HG02759 (cell line): ENCODE measurements around the gene RIPK3.
"Not testable (repeated sequence)": the region's sequence is repeated elsewhere in the genome, so short reads cannot be mapped to it uniquely, and the experiment has no call there.

Experiments
- ATAC-seq: cut with Tn5 transposase; IDR thresholded peaks from one replicate; pipeline ENCODE4 v1.9.1; 2021; ENCODE audit warnings: mild to moderate bottlenecking, moderate library complexity; ENCODE audit not compliant: unreplicated experiment

Gene RIPK3

GRCh38 chr14:24369907-24370687, 30.3 kb upstream of the RIPK3 start:
- ATAC-seq, result no peak

DNA sequence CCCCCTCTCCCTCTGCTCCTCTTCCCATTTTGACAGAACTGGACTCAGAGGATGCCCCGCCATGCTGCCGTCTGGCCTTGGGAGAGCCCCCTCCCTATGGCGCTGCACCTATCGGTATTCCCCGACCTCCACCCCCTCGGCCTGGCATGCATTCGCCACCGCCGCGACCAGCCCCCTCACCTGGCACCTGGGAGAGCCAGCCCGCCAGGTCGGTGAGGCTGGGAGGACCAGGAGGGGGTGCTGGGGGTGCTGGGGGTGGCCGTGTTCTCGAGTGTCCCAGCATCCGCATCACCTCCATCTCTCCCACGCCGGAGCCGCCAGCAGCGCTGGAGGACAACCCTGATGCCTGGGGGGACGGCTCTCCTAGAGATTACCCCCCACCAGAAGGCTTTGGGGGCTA, 29.7 kb upstream of the RIPK3 start:
- no peak for ATAC-seq

GRCh38 chr14:24368562-24369252, 28.9 kb upstream of the RIPK3 start:
- no peak for ATAC-seq

DNA sequence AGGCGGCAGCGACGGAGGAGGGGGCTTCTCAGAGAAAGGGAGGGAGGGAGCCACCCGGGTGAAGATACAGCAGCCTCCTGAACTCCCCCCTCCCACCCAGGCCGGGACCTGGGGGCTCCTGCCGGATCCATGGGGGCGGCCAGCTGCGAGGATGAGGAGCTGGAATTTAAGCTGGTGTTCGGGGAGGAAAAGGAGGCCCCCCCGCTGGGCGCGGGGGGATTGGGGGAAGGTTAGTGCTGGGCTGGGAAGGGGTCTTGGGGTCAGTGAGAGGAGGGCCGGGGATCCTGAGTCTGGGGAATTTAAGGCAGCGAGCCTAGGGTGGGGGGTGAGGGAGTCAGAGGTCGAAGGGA, 28.4 kb upstream of the RIPK3 start:
- ATAC-seq, result no peak

- ATAC-seq, result peak; percentile 32
These were observed 27.9 kb upstream of the RIPK3 start, which contains the start of gene NFATC4 for GRCh38 chr14:24367514-24368211. Gene NFATC4 (plus strand): TSS chr14:24368184. CDS start chr14:24368341, 157 bp downstream.

- ATAC-seq, result peak; percentile 67
These were observed 27.1 kb upstream of the RIPK3 start for GRCh38 chr14:24366721-24367513.

GRCh38 chr14:24366413-24366720, 26.6 kb upstream of the RIPK3 start:
- ATAC-seq, result no peak

GRCh38 chr14:24365600-24366412, 26.0 kb upstream of the RIPK3 start:
- peak; percentile 36 for ATAC-seq

- no peak for ATAC-seq
These were observed 25.1 kb upstream of the RIPK3 start for GRCh38 chr14:24364841-24365240.

DNA sequence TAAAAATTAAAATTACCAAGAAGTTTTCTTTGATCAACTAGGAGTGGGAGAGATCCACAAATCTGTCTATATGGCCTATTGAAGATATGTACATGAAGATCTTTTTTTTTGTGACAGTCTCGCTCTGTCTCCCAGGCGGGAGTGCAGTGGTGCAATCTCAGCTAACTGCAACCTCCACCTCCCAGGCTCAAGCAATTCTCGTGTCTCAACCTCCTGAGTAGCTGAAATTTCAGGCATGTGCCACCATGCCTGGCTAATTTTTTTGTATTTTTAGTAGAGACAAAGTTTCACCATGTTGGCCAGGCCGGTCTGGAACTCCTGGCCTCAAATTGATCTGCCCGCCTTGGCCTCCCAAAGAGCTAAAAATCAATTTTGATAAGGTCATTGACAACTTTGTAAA, 23.6 kb upstream of the RIPK3 start:
- ATAC-seq, result no peak

GRCh38 chr14:24362241-24362960, 22.6 kb upstream of the RIPK3 start:
- ATAC-seq, result no peak

DNA sequence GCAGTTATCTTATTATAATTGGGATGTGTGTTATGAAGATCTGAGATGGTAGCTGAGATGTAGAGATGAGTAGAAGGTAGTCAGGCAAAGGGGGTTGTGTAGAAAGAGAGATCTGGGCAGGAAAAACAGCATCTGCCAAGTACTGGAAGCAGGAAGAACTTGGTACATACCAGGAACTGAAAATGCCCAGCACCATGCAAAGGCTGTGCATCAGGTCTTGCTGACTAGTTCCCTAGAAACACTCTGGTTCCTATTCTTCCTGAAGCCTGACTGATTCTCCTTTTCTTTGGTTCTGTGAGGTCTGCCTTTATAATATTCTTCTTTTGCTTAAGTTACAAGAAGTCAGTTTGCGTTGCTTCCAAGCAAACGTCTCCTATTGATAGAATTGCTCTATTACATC, 21.5 kb upstream of the RIPK3 start:
- no peak for ATAC-seq

DNA sequence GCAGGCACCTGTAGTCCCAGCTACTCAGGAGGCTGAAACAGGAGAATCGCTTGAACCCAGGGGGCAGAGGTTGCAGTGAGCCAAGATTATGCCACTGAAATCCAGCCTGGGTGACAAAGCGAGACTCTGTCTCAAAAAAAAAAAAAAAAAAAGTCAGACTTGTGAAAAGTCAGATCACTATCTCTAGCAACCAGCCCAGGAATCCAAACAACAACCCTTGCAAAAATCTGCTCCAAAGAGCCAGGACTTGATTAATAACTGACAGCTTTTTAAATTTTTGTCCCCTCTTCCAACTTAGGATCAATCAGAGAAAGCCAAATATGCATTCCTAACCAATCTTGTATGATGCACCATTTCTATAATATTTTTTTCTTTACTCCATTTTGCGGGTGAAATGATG, 20.5 kb upstream of the RIPK3 start:
- no peak for ATAC-seq

GRCh38 chr14:24356208-24356607, 16.4 kb upstream of the RIPK3 start:
- no peak for ATAC-seq

DNA sequence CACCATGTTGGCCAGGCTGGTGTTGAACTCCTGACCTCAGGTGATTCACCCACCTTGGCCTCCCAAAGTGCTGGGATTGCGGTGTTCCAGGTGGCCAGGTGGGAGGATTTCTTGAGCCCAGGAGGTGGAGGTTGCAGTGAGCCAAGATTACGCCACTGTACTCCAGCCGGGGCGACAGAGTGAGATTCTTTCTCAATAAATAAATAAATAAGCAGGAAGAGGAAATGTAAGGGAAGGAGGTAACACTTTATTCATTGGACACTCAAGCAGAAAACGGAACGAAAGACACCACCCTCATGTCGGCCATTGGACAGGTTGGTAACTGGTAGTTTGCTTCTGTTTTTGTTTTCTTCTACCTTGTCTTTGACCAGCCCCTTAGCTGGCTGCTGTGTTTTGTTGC, 15.2 kb upstream of the RIPK3 start:
- no peak for ATAC-seq

- not testable (repeated sequence) for ATAC-seq
These were observed 14.7 kb upstream of the RIPK3 start for GRCh38 chr14:24354482-24354825.

DNA sequence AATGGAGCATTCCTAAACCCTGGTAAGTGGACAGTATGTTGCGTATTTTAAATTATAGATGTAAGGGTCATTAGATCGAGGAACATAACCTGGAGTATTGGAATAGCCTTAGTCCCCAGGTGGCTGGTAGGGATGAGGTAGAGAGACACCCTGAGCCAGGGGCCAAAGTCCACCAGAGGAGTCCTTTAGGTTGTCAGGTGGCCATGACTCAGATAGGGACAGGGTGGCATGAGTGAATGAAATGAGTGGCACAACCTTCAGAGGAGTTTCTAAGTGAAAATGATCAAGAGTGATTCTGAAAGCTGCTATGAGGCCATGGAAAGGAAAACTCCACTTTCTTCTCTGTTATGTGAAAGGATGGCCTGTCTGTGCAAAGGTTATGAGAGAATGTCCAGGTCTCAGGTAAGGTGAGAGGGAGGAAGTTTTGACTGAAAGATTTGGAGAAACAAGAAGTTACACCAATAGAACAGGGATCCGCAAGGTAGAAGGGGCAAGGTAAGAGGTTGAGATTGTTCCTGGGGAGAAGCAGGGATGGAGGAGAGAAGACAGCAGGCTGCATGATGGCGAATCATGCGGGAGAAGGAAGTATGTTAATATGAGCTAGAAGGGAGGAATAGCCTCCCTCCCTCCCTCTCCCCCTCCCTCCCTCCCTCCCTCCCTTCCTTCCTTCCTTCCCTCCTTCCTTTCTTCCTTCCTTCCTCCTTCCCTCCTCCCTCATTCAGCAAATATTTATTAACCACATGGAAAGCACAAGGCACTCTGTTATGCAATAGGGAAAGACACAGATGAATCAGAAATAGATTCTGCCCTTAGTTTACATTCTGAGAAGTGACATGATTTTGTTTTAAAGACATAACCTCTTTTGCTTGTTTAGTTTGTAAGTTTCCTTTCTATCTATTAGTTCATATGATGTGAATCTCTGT, 14.0 kb upstream of the RIPK3 start:
- ATAC-seq, result no peak

- no peak for ATAC-seq
These were observed 11.7 kb upstream of the RIPK3 start for GRCh38 chr14:24351517-24351916.

DNA sequence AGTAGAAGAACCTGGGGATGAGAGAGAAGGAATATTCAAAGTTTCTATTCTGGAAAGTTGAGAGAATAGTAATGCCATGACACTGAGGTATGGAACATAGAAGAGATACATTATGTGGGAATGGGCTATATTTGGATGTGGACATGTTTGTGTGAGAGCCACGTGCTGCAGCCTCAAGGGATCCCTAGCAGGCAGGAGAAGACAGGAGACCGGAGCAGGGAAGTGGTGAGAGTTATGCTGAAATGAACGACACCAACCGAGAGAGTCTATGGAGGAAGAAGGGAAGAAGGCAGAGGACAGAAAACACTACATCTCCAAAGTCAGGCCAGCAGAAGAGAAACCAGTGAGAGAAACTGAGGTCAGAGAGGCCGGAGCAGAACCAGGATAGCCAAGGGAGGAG, 10.0 kb upstream of the RIPK3 start:
- ATAC-seq, result no peak
